ENCODE data around the gene GGA3.

DNA sequence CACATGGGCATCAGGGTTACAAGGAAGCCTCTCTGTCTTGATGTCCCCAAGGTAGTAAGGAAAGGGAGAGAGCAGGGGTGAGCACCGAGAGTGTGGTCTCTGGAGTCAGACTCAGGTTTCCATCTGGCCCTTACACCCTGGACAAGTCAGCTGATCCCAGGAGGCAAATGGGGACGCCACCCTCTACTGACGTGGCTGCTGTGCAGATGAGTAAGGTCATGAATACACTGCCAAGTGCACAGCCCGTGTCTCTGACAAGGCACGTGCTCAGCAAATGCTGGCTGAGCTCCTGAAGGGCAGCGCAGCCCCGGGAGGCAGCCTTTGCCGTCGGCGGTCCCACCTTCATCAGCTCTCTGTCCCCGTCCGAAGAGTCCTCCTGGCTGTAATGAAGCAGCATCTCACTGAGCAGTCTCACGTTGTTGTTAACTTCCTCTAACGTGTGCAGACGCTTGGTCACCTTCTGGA is 19.4 kb downstream of the GGA3 start:
- TF ChIP-seq EP300 (IDR thresholded peaks at IDR 0.05) (no peak), POLR2A (IDR thresholded peaks at IDR 0.05; ENCODE audit: low read depth) (no peak)

Measured in esophagus muscularis mucosa (tissue), 2 donors.